HCT116 (cell line): ENCODE results near the gene TSPAN13. TPM values are rescaled to one million over a fixed set of nuclear protein-coding genes. Genes with fewer than 3 reads are reported as not detected.

Experiments used
- ATAC-seq: fragments of 200-7000 bp; cut with Tn5 transposase; 2 replicates; pipeline ENCODE4 v1.9.1; 2020; ENCODE audit warnings: mild to moderate bottlenecking, moderate library complexity
- BruUV-seq: library from RNA; stranded (reverse); fragments of 400-500 nt; replicated peaks from 2 replicates; lab custom pipeline; 2021; lab: Mats Ljungman, UMichigan
- CTCF ChIA-PET: fragments of 300-600 bp; sonication (Branson Sonifier 250); formaldehyde crosslinking; loops from one replicate; lab custom pipeline; 2021; ENCODE audit warnings: antibody characterized with exemption; lab: Charles Lee
- POLR2A ChIA-PET: fragments of 300-600, 350-600 bp; sonication (Branson Sonifier 250); formaldehyde crosslinking; loops from one replicate; lab custom pipeline; 2021; ENCODE audit warnings: antibody characterized with exemption; lab: Charles Lee
- RAD21 ChIA-PET, 2 experiments: fragments of 300-600 bp; sonication (Branson Sonifier 250); formaldehyde crosslinking; loops; one replicate each; lab custom pipeline; 2023; ENCODE audit warnings: low total read pairs in 2 of 2; ENCODE audit not compliant: uncharacterized antibody in 2 of 2, unreplicated experiment in 2 of 2, low non-redundant PET in 1 of 2; lab: Charles Lee
- DNase-seq: peaks from one replicate; pipeline ENCODE4 v3.0.0-alpha.2; 2010; ENCODE audit warnings: low read depth, low spot score
- H2AFZ ChIP-seq: fragments of 200-600 bp; shearing (Covaris generic), sonication (generic); 2 replicates; pipeline ENCODE4 v1.6.1; 2017; ENCODE audit warnings: low read depth, mixed run types, mixed read lengths, antibody characterized with exemption, low read length; ENCODE audit not compliant: poor library complexity, severe bottlenecking
- H3K27ac ChIP-seq: 2 replicates; pipeline ENCODE4 v1.5.1; 2012; ENCODE audit warnings: low read depth, low read length
- H3K27me3 ChIP-seq: fragments of 200-600 bp; sonication (generic); 2 replicates; pipeline ENCODE4 v1.6.1; 2016; ENCODE audit warnings: mixed run types, low read length, mixed read lengths; ENCODE audit not compliant: insufficient read depth
- H3K36me3 ChIP-seq, 2 experiments: fragments of 200-500 bp in 1 of 2; fragments of 200-600 bp in 1 of 2; sonication (Bioruptor generic) in 1 of 2; sonication (generic) in 1 of 2; 2 replicates each; pipeline versions ENCODE4 v1.5.1 to v1.6.1; 2014 to 2016; ENCODE audit warnings: low read length in 2 of 2, inconsistent platforms in 1 of 2, mixed read lengths in 1 of 2, mixed run types in 1 of 2; ENCODE audit not compliant: insufficient read depth in 2 of 2, control insufficient read depth in 1 of 2
- H3K4me1 ChIP-seq, 2 experiments: fragments of 200-600 bp in 1 of 2; sonication (generic) in 1 of 2; 2 replicates each; pipeline versions ENCODE4 v1.5.1 to v1.6.1; 2012 to 2017; ENCODE audit warnings: low read length in 2 of 2, inconsistent platforms in 1 of 2, mild to moderate bottlenecking in 1 of 2, mixed read lengths in 1 of 2, mixed run types in 1 of 2, moderate library complexity in 1 of 2; ENCODE audit not compliant: insufficient read depth in 2 of 2, control insufficient read depth in 1 of 2
- H3K4me2 ChIP-seq: fragments of 200-600 bp; sonication (generic); 2 replicates; pipeline ENCODE4 v1.6.1; 2017; ENCODE audit warnings: mixed run types, low read length, mixed read lengths
- H3K4me3 ChIP-seq, 2 experiments: fragments of 200-600 bp in 1 of 2; sonication (generic) in 1 of 2; replicated peaks in 1 of 2; 2 replicates each; pipeline ENCODE4 v1.5.1; 2011 to 2016; ENCODE audit warnings: low read length in 2 of 2, control low read depth in 1 of 2, low read depth in 1 of 2, mild to moderate bottlenecking in 1 of 2, mixed read lengths in 1 of 2, mixed run types in 1 of 2
- H3K79me2 ChIP-seq: fragments of 200-600 bp; sonication (generic); 2 replicates; pipeline ENCODE4 v1.6.1; 2017; ENCODE audit warnings: mild to moderate bottlenecking, mixed run types, low read length, moderate library complexity, mixed read lengths; ENCODE audit not compliant: insufficient read depth
- H3K9ac ChIP-seq: fragments of 200-600 bp; sonication (generic); 2 replicates; pipeline ENCODE4 v1.6.1; 2016; ENCODE audit warnings: low read length, mixed read lengths
- H3K9me2 ChIP-seq: fragments of 200-600 bp; sonication (generic), shearing (Covaris generic); 2 replicates; pipeline ENCODE4 v1.6.1; 2017; ENCODE audit warnings: mixed run types, mild to moderate bottlenecking, moderate library complexity; ENCODE audit not compliant: insufficient read depth
- H3K9me3 ChIP-seq, 2 experiments: fragments of 200-500 bp in 1 of 2; fragments of 200-600 bp in 1 of 2; sonication (Bioruptor generic) in 1 of 2; sonication (generic) in 1 of 2; 2 replicates each; pipeline ENCODE4 v1.6.1; 2014 to 2017; ENCODE audit warnings: low read length in 2 of 2, mixed read lengths in 2 of 2, inconsistent platforms in 1 of 2, low read depth in 1 of 2, mild to moderate bottlenecking in 1 of 2, mixed run types in 1 of 2, moderate library complexity in 1 of 2; ENCODE audit not compliant: control insufficient read depth in 1 of 2, insufficient read depth in 1 of 2
- H4K20me1 ChIP-seq: fragments of 200-600 bp; sonication (generic), shearing (Covaris generic); 2 replicates; pipeline ENCODE4 v1.6.1; 2017; ENCODE audit warnings: mixed run types, mild to moderate bottlenecking, moderate library complexity; ENCODE audit not compliant: insufficient read depth
- CBX3 ChIP-seq: IDR thresholded peaks from 2 replicates; pipeline ENCODE4 v1.6.1; 2012; ENCODE audit warnings: low read depth
- EGR1 ChIP-seq: IDR thresholded peaks from 2 replicates; pipeline ENCODE4 v1.6.1; 2012; ENCODE audit warnings: low read depth
- EZH2phosphoT487 ChIP-seq: fragments of 200-600 bp; IDR thresholded peaks from 2 replicates; pipeline ENCODE4 v1.6.1; 2018; ENCODE audit warnings: antibody characterized with exemption, borderline replicate concordance
- FOSL1 ChIP-seq: IDR thresholded peaks from 2 replicates; pipeline ENCODE4 v1.6.1; 2012; ENCODE audit warnings: low read depth
- JUND ChIP-seq: IDR thresholded peaks from 2 replicates; pipeline ENCODE4 v1.6.1; 2012
- POLR2A ChIP-seq: IDR thresholded peaks from 2 replicates; pipeline ENCODE4 v1.7.0; 2011; ENCODE audit warnings: borderline replicate concordance; ENCODE audit not compliant: insufficient read depth, insufficient read length; ENCODE audit errors: extremely low read depth
- RAD21 ChIP-seq: IDR thresholded peaks from 2 replicates; pipeline ENCODE4 v1.6.1; 2012; ENCODE audit warnings: low read depth, mild to moderate bottlenecking
- SIN3A ChIP-seq: IDR thresholded peaks from 2 replicates; pipeline ENCODE4 v1.6.1; 2012; ENCODE audit warnings: low read depth
- SP1 ChIP-seq: IDR thresholded peaks from 2 replicates; pipeline ENCODE4 v1.6.1; 2012; ENCODE audit warnings: low read depth
- SRF ChIP-seq: IDR thresholded peaks from 2 replicates; pipeline ENCODE4 v1.6.1; 2012; ENCODE audit warnings: low read depth
- YY1 ChIP-seq: IDR thresholded peaks from 2 replicates; pipeline ENCODE4 v1.6.1; 2011; ENCODE audit warnings: low read length, low read depth, moderate library complexity, mild to moderate bottlenecking; ENCODE audit not compliant: insufficient replicate concordance; ENCODE audit errors: extremely low read depth
- ZFX ChIP-seq: fragments of 450-650 bp; IDR thresholded peaks from 2 replicates; pipeline ENCODE4 v1.6.1; 2017
- ZNF274 ChIP-seq: fragments of 200-500 bp; sonication (Bioruptor generic); IDR thresholded peaks from 2 replicates; pipeline ENCODE4 v1.6.1; 2014; ENCODE audit warnings: mild to moderate bottlenecking, low read depth, low read length, inconsistent platforms
- intact Hi-C: fragments of 100-400 bp; cut with micrococcal nuclease; formaldehyde crosslinking; loops from 2 replicates; pipeline ENCODE4 v1.10.0; 2022
- total RNA-seq: library from RNA; stranded (reverse); gene quantifications from one replicate; pipeline ENCODE4 v1.2.1, GENCODE V29; 2021; ENCODE audit not compliant: unreplicated experiment
- TF ChIP-seq, protein P1 (sequence below): IDR thresholded peaks from 2 replicates; pipeline ENCODE4 v1.6.1; 2012
- TF ChIP-seq, protein P2 (sequence below), 3 experiments: fragments of 200-600 bp in 1 of 3; sonication (generic) in 1 of 3; IDR thresholded peaks in 2 of 3; conservative IDR thresholded peaks in 1 of 3; 2 replicates each; pipeline ENCODE4 v1.5.1; 2012 to 2017; ENCODE audit warnings: low read depth in 2 of 3, low read length in 2 of 3, antibody characterized with exemption in 1 of 3, borderline replicate concordance in 1 of 3, control low read depth in 1 of 3, mild to moderate bottlenecking in 1 of 3, mixed read lengths in 1 of 3, mixed run types in 1 of 3, moderate library complexity in 1 of 3; ENCODE audit not compliant: insufficient read depth in 1 of 3
- TF ChIP-seq, protein P3 (sequence below): IDR thresholded peaks from 2 replicates; pipeline ENCODE4 v1.6.1; 2012
- TF ChIP-seq, protein P4 (sequence below): IDR thresholded peaks from 2 replicates; pipeline ENCODE4 v1.6.1; 2011; ENCODE audit warnings: mild to moderate bottlenecking, low read length, moderate library complexity; ENCODE audit not compliant: insufficient replicate concordance; ENCODE audit errors: extremely low read depth
- TF ChIP-seq, protein P5 (sequence below): IDR thresholded peaks from 2 replicates; pipeline ENCODE4 v1.6.1; 2012; ENCODE audit warnings: low read depth

Gene TSPAN13
- total RNA-seq, 1 experiment from 2014 or later, result 18.5 TPM

DNA sequence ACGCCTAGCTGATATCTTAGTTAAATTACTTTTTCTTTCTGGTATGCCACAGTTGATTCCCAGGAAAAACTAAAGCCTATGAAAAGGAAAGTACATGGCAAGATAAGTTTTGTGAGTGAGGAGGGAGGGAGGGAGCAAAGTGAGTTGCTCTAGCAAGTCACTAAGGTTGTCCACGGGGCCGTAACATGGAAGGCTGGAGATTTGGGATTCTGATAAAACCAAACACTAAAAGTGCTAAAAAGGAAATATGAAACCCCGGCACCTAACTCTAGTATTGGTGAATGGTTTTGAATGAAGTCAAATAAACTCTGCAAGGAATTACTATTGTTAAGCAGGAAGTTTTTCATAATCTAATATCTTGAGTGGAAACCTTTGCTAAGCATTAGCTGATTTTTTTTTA is 49.6 kb downstream of the TSPAN13 start:
- Histone ChIP-seq H3K9me3 (no peaks in the 10 kb centered on the region), H3K4me2 (no peak overlapping the region), H3K27me3 (no peaks in the 10 kb centered on the region), H3K36me3 (no peaks in the 10 kb centered on the region), H3K4me1 (no peaks in the 10 kb centered on the region), H3K9ac (no peak overlapping the region), H3K9me2 (no peaks in the 10 kb centered on the region), H3K4me3 (no peak overlapping the region), H3K79me2 (no peaks in the 10 kb centered on the region), H2AFZ (no peak overlapping the region), H3K27ac (no peak overlapping the region), H4K20me1 (no peaks in the 10 kb centered on the region)
- CTCF ChIA-PET, result interaction anchor here (0.8 kb wide), 1 partner anchor 115 kb away, joined by 3 read pairs; no protein-coding TSS in a partner anchor
- no TSS peak for BruUV-seq
- DNase-seq, result no peak
- intact Hi-C loops, result no loop called here
- POLR2A ChIA-PET, result no interaction called here
- ATAC-seq, result no peak
- TF ChIP-seq, protein P1, sequence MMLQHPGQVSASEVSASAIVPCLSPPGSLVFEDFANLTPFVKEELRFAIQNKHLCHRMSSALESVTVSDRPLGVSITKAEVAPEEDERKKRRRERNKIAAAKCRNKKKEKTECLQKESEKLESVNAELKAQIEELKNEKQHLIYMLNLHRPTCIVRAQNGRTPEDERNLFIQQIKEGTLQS, result no peak
- TF ChIP-seq YY1 (no peak), CBX3 (no peak), ZNF274 (no peak), POLR2A (no peak), FOSL1 (no peak), JUND (no peak), RAD21 (no peak), EZH2phosphoT487 (no peak), ZFX (no peak), SP1 (no peak), SIN3A (no peak), EGR1 (no peak), SRF (no peak)
- TF ChIP-seq, protein P2, sequence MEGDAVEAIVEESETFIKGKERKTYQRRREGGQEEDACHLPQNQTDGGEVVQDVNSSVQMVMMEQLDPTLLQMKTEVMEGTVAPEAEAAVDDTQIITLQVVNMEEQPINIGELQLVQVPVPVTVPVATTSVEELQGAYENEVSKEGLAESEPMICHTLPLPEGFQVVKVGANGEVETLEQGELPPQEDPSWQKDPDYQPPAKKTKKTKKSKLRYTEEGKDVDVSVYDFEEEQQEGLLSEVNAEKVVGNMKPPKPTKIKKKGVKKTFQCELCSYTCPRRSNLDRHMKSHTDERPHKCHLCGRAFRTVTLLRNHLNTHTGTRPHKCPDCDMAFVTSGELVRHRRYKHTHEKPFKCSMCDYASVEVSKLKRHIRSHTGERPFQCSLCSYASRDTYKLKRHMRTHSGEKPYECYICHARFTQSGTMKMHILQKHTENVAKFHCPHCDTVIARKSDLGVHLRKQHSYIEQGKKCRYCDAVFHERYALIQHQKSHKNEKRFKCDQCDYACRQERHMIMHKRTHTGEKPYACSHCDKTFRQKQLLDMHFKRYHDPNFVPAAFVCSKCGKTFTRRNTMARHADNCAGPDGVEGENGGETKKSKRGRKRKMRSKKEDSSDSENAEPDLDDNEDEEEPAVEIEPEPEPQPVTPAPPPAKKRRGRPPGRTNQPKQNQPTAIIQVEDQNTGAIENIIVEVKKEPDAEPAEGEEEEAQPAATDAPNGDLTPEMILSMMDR (IDR thresholded peaks at IDR 0.05 in 2 of 3, conservative IDR thresholded peaks at IDR 0.05 in 1 of 3; ENCODE audit: borderline replicate concordance in 1 of 3, insufficient read depth in 1 of 3, low read depth in 2 of 3, low read length in 2 of 3), result no peak
- TF ChIP-seq, protein P3, sequence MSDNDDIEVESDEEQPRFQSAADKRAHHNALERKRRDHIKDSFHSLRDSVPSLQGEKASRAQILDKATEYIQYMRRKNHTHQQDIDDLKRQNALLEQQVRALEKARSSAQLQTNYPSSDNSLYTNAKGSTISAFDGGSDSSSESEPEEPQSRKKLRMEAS, result no peak
- TF ChIP-seq, protein P4, sequence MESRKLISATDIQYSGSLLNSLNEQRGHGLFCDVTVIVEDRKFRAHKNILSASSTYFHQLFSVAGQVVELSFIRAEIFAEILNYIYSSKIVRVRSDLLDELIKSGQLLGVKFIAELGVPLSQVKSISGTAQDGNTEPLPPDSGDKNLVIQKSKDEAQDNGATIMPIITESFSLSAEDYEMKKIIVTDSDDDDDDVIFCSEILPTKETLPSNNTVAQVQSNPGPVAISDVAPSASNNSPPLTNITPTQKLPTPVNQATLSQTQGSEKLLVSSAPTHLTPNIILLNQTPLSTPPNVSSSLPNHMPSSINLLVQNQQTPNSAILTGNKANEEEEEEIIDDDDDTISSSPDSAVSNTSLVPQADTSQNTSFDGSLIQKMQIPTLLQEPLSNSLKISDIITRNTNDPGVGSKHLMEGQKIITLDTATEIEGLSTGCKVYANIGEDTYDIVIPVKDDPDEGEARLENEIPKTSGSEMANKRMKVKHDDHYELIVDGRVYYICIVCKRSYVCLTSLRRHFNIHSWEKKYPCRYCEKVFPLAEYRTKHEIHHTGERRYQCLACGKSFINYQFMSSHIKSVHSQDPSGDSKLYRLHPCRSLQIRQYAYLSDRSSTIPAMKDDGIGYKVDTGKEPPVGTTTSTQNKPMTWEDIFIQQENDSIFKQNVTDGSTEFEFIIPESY, result no peak
- TF ChIP-seq, protein P5, sequence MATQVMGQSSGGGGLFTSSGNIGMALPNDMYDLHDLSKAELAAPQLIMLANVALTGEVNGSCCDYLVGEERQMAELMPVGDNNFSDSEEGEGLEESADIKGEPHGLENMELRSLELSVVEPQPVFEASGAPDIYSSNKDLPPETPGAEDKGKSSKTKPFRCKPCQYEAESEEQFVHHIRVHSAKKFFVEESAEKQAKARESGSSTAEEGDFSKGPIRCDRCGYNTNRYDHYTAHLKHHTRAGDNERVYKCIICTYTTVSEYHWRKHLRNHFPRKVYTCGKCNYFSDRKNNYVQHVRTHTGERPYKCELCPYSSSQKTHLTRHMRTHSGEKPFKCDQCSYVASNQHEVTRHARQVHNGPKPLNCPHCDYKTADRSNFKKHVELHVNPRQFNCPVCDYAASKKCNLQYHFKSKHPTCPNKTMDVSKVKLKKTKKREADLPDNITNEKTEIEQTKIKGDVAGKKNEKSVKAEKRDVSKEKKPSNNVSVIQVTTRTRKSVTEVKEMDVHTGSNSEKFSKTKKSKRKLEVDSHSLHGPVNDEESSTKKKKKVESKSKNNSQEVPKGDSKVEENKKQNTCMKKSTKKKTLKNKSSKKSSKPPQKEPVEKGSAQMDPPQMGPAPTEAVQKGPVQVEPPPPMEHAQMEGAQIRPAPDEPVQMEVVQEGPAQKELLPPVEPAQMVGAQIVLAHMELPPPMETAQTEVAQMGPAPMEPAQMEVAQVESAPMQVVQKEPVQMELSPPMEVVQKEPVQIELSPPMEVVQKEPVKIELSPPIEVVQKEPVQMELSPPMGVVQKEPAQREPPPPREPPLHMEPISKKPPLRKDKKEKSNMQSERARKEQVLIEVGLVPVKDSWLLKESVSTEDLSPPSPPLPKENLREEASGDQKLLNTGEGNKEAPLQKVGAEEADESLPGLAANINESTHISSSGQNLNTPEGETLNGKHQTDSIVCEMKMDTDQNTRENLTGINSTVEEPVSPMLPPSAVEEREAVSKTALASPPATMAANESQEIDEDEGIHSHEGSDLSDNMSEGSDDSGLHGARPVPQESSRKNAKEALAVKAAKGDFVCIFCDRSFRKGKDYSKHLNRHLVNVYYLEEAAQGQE, result no peak
- RAD21 ChIA-PET, result no interaction called here
